Hypothalamus (tissue), 51 donors: ENCODE data around the gene ALDH3A1.

Experiments
- DNase-seq, 51 donors: peaks; one replicate each; lab custom pipeline; 2025; lab: John Stamatoyannopoulos, UW

The ALDH3A1 gene

DNA sequence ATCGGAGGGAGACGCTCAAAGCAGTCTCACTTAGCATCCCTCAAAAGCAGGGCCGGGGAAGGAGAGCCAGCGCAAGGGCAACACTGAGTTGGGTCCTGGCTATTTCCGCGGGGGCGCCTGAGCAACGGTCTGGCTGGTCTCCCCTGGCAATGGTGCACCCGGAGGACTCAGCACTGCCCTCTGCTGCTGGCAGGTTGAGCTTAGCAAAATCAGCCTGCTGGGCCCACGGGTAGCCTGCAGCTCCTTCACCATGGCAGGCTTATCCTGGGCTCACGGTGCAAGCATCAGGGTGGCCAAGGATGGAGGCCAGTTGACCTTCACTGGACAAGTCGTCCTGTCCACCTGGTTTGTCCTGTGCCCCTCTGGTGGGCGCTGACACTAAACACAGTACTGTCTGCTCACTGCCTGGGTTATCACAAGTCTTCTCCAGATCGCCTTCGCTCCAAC is 14.4 kb upstream of the ALDH3A1 start:
- peak in 38 of 51 donors; percentile 14 to 77 (median 50) for DNase-seq

GRCh38 chr17:19760746-19761145 is 12.6 kb upstream of the ALDH3A1 start:
- DNase-seq: peak in 1 of 51 donors; percentile 19

DNA sequence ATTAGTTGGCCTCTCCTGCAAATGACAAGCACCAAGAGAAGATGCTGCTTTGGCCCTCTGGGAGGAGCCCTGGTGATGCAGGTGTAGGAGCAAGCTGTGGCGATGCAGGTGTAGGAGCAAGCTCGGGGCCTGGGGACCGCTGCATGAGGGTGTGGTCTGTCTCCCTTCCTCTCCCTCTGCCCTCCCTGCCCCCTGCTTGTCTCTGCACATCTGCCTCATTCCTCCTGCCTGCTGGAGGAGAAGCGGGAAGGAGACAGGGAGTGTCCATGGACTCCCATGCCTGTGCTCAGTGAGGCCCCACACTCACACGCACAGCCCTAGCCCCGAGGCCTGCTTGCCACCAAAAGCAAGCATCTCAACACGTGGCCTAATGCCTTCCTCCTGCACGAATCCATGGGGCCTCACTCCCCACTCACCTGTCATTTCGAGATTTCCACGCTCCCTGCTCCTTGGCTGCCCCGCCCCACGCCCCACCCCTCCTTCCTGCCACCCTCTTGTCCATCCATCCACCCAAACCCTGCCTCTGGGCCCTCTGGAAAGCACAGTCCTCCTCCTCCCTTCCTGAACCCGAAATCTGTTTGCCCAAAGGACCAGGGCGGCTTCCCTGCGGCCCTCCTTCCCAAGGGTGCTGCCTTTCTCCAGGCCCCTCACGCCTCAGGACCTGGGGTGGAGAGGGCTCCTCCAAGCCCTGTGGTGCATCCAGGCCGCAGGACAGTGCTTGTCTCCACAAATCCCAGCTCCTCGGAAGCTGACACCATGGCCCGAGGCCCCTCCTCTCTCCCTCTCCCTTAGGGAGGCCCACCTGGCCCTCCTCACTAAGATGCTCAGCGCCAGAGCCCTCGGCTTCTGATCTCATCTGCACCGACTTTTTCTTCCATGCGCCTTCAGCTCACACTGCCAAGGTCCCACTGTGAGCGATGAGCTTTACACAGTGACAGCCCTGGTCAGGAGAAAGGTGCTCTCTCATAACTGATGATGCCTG is 11.8 kb upstream of the ALDH3A1 start:
- no peak for DNase-seq

DNA sequence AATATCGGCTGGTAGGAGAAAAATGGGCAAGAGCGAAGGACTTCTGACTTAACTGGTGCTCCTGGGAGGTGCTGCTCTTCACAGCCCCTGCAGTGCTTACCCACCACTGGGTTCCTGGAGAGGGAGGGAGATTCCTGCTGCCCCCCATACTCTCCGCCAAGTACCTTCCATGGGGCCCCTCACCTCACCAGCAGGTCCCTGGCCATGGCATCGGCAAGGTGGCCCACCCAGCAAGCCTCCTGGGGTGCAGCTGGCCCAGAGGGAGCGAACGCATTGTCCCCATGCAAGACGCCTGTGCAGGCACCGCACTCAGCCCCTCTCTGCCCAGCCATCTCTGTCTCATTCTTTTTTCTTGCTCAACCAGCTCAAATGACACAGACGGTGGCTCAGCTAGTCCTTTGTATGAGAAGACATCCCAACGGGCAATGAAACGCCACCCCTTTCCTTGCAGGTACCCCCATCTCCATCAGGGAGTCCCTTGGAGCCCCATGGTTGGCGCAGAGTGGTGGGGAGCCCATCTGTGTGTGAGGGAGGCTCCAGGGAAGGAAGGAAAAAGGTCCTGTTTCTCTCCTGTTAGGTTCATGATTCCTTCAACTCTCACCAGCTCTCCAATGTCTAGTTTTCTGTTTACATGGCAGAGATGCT is 9.6 kb upstream of the ALDH3A1 start:
- no peak for DNase-seq

DNA sequence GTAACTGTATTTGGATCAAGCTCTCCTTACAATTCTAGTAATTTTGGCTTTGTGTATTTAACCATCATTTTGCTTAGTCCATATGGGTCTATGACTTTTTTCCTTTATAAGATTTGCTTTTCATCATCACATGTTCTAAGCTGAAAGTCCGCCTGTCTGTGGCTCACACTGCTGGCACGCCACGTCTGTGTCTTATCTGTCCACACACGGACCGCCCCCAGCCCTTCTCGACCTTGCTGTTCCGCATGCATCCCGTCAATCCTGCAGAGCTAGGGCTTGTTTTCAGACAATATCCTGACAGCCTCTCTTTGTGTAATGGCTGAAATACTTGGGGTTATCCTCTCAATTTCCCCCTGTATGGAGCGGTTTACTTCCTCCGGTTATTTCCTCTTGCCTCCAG is 8.4 kb upstream of the ALDH3A1 start:
- DNase-seq: no peak

- DNase-seq: no peak
Measured at GRCh38 chr17:19755821-19756510, 7.9 kb upstream of the ALDH3A1 start.

DNA sequence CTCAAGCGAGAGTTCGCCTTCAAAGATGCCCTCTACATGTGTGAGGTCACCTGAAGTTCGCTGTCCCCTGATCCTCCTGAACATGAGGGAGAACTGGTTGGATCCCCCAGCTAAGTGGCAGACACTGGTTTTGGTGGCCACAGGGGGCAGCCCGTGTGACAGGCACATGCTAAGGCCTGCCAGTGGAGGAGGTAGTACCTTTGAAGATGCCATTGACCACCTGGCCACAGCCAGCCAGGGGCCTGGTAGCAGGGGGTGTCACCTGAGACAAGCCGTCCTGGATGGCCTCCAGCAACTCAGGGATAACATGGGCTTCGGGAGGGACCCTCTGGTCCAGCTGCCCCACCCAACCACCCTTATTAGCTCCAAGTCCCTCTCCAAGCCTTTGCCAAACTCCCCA is 7.3 kb upstream of the ALDH3A1 start:
- DNase-seq: no peak

DNA sequence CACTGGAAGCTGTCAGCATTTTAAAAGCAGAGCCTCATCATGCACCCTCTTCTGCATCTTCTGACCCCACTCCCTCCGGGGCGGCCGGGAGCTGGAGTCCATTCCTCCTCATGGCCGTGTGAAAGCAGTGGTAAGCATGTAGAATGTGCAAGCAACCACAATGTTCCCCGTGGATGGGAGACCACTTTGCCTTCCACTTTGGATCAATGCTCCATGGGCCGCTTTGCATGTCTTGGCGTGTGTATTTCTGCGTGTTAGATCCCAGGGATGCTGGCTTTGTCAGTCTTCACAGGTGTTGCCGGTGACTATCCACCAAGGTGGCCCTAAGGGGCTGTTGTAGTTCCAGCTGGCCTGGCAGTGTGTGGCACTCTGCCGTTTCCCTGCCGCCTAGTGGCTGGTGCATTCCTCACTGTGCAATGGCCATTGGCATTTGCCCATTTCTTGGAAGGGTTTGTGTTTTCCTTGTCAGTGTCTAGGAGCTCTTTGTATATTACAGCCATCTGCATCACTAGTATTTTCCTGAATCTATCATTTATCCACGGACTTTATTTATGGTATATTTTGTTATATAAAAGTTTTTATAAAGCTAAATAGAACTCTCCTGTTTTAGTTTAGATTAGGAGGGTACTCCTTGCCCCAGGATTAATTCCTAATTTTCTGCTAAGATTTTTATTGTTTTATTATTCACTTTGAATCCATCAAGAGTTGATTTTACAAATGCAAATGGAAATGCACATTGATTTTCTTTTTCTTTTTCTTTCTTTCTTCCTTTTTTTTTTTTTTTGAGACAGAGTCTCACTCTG is 5.8 kb upstream of the ALDH3A1 start:
- peak in 34 of 51 donors; percentile 8 to 75 (median 42) for DNase-seq

DNA sequence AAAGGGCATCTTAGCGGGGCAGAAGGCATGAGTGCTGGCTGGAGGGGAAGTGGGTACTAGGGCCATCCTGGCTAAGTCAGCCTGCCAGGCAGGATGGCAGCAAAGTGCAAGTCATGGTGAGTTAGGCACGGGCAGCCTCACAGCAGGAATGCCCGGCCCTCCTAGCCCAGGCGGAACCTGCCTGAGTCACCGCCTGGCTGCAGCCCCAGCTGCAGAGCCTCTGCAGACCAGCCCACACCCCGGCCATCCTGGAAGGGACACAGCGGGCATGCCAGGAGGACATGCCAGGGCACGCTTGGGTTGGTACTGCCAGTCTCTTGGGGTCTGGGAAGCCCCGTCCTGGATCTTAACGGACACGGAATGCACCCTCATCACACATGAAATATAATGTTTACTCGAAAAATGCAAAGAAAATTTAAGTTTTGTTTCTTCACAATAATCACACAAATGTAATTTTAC is 5.0 kb upstream of the ALDH3A1 start:
- peak in 42 of 51 donors; percentile 13 to 87 (median 55) for DNase-seq

DNA sequence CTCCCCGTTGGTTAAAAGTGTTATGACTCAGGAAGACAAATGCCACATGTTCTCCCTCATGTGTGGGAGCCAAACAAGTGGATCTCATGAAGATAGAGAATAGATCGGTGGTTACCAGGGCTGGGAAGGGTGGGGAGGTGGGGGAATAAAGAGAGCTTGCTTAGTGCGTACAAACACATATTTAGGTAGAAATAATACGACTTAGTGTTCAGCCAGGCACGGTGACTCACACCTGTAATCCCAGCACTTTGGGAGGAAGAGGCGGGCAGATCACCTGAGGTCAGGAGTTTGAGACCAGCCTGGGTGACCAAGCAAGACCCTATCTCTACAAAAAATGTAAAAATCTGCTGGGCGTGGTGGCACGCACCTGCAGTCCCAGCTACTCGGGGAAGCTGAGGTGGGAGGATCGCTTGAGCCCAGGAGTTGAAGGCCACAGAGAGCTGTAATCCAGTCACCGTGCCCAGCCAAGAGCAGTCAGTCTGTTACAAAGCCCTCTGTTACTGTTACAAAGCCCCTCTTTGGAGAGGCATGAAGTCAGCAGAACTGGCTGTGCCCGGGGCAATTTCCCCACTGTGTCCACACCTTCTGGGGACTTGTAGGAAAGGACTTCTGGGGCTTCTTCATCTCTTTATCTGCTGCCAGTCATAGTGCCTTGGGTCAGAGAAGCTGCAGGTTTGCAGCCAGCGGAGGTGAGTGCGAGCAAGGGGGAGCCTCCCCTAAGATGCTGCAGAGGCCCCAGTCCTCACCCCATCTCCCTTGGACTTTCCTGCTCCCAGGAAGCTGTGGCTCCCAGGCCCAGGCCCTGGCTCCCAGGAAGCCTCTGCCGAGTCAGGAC is 4.3 kb upstream of the ALDH3A1 start:
- DNase-seq: peak in 9 of 51 donors; percentile 11 to 66 (median 38)

DNA sequence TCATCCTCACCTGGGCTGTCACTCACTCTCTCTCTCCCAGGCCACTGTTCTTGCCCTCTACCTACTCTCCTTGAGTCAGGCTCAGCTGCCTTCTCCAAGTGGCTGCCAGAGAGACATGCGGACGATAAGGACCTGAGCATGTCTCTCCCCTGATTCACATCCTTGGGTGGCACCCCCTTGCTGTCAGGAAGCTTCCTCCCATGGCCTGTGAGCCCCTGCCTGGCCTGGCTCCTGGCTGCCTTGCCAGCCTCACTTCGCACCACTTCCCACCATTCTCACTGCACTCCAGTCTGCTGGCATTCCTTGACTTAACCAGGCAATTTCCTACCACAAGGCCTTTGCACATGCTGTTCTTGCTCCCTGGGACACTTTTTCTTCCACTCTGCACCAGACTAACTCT is 2.7 kb upstream of the ALDH3A1 start:
- DNase-seq: no peak

- no peak for DNase-seq
Measured at GRCh38 chr17:19750020-19750572, 2.0 kb upstream of the ALDH3A1 start.

GRCh38 chr17:19748807-19749193 is 702 bp upstream of the ALDH3A1 start:
- DNase-seq: no peak

- no peak for DNase-seq
Measured at GRCh38 chr17:19747159-19747719, 859 bp downstream of the ALDH3A1 start.

DNA sequence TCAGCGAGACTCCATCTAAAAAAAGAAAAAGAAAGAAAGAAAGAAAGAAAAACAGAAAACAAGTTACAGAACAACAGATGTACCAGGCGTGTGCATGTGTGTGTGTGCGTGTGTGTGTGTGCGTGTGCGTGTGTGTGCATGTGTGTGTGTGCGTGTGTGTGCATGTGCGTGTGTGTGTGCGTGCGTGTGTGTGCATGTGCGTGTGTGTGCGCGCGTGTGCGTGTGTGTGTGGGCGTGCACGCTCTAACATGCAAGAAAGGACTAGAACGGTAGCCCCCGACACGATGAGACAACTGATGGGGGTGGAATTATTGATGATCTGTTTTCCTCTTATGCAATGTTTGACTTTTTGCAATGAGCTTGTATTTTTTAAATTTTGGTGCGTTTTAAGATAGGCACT is 1.6 kb downstream of the ALDH3A1 start:
- DNase-seq: no peak

GRCh38 chr17:19744922-19745757 is 3.0 kb downstream of the ALDH3A1 start:
- peak; percentile 23 to 93 (median 79) for DNase-seq

- DNase-seq: peak in 3 of 51 donors; percentile 31 to 52 (median 43)
Measured at GRCh38 chr17:19744492-19744891, 3.6 kb downstream of the ALDH3A1 start.
